NCI-H2029 treated with DMSO at 0.1 percent for 48 hours (cell line): ENCODE results near the gene AP2M1.

Experiments
- DNase-seq: peaks from one replicate; lab custom pipeline; 2025; lab: John Stamatoyannopoulos, UW

Gene AP2M1

DNA sequence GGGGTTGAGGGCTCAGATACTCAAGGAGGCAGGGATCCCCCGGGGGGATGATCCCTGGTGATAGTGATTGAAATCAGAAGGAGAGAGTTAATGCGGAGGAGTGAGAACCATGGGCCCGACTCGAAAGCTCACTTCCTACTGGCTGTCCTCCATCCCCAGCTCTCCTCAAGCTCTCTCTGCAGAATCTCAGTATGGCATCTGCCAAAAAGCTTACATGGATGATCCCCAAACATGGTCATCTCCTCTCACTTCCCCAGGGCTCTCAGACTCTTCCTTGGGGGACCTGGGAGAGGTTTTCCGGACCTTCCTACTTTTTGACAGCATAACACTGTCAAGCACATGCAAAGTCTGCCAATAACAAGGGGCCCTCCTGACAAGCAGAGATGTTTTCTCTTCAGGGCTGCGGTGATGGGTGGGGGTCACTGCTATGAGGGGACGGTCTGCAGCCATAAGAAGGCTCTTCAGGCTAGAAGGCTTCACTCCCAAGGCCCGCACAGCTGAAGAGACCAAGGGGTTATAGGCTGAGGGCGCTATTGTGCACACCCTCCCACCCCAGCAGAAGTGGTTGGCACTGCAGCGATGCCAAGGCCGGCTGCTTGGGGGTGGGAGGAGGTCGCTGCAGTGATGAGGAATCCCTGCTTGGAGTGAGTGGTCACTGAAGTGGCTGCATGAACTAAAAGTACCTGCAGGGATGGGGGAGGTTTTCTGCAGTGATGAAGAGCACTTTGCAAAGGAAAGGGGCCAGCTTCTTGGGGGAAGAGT lies 53.9 kb downstream of the AP2M1 start:
- DNase-seq, result no peak

DNA sequence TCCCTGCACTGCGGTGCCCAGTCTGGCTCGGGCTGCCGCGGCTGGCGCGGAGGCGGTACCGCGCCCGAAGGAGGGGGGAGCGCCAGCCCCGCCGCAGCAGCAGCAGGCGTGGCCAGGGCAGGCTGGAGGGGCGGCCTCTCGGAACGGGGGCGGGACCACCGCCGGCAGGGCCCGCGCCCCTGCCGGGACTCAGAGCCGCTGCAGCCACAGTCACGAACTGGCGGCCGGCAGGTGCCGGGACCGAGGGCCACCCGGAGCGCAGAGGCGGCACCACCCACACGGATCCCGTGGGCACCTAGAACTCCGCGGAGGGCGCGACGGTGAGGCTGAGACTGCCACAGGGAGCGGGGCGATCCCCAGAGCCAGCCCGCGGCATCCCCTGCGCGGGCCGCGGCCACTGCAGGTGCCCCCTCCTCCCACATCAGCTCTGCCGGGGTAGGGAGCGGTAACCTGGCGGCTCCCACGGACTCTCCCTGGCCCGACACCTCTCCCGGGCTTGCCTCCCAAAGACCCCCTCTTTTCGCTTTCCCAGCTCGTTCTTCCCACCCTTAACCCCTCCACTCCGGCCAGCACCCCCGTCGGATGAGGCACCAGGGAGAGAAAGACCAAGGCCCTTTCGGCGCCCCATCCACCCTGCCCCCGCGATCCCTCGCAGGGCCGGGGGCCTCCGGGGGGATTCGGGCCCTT lies 54.9 kb downstream of the AP2M1 start, which contains the start of gene VWA5B2:
Gene VWA5B2 (plus strand): TSS at position 192 of the 687 bp plus-strand sequence. CDS start 944 bp downstream, outside the sequence.
- no peak for DNase-seq

DNA sequence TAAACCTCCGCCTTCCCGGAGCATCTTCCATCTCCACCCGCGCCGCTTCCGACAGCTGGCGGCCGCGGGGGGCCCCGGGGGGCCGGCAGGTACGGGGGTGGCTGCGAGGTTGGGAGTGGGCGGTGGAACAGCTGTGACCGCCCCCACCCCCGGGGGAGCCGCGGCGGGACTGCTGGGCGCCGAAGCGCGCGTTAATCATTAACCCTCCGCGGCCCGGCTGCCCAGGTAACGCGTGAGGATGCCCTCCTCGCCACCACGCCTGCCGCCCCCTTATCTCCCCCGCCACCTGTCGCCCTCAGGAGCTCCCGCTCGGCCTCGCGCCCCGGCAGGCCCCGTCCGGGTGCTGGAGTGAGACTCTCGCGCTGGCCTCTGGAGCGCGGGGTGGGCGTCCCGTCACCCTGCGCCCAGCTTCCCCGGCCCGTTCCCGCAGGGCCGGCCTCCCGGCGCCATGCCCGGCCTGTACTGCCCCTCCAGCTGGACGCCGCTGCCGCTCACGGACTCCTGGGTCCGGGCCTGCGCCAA lies 55.5 kb downstream of the AP2M1 start:
- no peak for DNase-seq

DNA sequence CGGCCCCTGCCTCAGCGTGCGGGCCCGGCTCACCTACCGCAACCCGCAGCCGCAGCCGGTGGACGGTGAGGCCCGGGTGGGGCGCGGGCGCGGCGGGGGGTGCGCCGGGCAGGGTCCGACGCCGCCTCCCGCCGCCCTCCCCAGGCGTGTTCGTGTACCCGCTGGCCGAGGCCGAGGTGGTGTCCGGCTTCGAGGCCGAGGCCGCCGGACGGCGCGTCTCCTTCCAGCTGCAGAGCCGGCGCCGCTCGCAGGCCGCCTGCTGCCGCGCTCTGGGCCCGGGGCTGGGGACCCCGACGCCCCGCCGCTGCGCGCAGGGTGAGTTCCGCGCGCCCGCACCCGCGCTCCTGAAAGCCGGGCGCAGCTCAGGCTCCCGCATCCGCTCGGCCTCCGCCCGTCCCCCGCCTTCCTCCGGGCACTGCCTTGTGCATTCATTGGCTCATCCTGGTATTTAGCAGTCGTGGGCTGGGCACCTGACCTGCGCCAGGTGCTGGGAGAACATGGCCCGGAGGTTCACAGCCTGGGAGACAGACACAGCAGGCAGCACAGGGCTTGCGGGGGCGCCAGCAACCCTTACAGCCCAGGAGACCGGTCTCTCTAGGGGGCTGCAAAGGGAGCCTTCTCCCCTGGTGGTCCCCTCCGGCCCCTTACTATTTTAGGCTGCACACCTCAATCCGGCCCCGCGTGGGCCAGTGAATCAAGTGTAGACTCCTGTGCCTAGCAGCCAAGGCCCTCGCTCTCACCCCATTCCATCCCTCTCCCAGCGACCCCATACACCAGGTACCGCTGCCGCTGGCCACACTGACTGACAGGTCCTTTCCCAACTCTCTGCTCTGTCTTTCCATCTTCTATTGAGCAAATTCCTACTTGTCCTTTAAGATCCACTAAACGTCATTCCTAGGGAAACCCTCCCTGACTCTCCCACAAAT lies 56.2 kb downstream of the AP2M1 start:
- DNase-seq, result peak; percentile 16

DNA sequence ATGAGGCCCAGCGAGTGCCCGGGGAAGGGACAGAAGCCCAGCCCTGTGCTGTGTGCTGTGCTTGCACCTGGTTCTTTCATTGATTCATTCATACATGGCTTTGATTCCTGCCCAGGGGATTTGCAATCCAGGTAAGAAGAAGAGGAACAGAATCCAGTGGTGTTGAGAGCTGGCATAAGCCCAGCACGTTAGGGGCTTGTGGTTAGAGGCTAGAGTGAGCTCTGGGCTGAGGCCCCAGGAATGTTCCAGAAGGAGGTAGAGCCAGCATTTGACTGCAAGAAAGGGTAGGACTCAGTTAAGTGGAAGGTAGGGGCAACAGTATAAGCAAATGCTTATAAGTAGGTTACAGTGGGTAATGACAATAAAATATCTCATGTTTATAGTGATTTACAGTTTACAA lies 57.0 kb downstream of the AP2M1 start:
- no peak for DNase-seq

DNA sequence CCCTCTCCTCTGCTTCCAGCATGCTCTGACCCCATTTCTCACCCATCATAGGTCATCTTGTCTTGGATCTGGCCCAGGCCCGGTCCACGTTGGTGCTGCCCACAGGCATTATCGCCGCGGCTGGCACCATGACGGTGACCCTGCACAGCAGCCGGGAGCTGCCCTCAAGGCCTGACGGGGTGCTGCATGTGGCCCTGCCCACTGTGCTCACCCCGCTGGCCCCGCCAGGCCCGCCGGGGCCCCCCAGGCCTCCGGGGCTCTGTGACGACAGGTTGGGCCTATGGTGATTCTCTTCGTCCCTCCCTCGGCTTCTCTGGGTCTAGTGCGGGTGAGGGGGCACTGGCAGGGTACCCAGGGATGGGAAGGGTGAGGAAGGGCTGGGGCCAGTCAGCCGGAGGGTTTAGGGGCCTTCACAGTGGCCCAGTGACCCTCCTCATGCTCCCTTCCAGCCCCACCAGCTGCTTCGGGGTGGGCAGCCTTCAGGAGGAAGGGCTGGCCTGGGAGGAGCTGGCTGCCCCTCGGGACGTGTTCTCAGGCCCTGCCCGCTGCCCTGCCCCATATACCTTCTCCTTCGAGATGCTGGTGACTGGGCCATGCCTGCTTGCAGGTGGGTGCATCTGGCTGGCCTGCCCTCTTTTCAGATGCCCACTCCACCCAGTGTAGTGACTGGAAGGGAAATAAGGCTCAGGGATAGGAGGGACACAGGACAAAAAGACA lies 58.6 kb downstream of the AP2M1 start:
- DNase-seq, result no peak
